ENCODE measurements around the gene CLEC18C. TPM values are rescaled to one million over a fixed set of nuclear protein-coding genes. Genes with fewer than 3 reads are reported as not detected.
"Not testable (repeated sequence)": the region's sequence is repeated elsewhere in the genome, so short reads cannot be mapped to it uniquely, and the experiment has no call there.

CLEC18C gene
- total and polyA plus RNA-seq, 10 of the 15 experiments (the other 5 are each of a cell fraction or from before 2014, with no cell fraction given): 0.05 to 0.11 TPM; not detected in 8

- ATAC-seq; BruUV-seq (replicated peaks); POLR2A ChIA-PET; H4K20me1 ChIP-seq (ENCODE audit: control insufficient read depth, insufficient read depth); H3K27me3 ChIP-seq (replicated peaks in 1 of 2; ENCODE audit: control insufficient read depth in 2 of 2, insufficient read depth in 2 of 2, low read length in 1 of 2); DNase-seq (ENCODE audit: low read depth, low spot score); H3K36me3 ChIP-seq (ENCODE audit: control insufficient read depth in 2 of 2, insufficient read depth in 2 of 2, low read length in 1 of 2); H3K9ac ChIP-seq (ENCODE audit: control insufficient read depth, insufficient read depth, low read length); H2AFZ ChIP-seq (ENCODE audit: control insufficient read depth, low read depth, low read length); SMC1A ChIA-PET (ENCODE audit: uncharacterized antibody, unreplicated experiment); H3K4me1 ChIP-seq (ENCODE audit: control insufficient read depth, insufficient read depth, low read length); H3K27ac ChIP-seq (ENCODE audit: control insufficient read depth, insufficient read depth); in situ Hi-C loops (cut with MboI); CTCF ChIA-PET; RAD21 ChIA-PET (ENCODE audit: unreplicated experiment); H3K4me3 ChIP-seq; H3K79me2 ChIP-seq (ENCODE audit: control insufficient read depth, insufficient read depth, low read length); intact Hi-C loops (cut with micrococcal nuclease; ENCODE audit: unreplicated experiment); FAIRE-seq; H3K9me3 ChIP-seq (replicated peaks; ENCODE audit: control insufficient read depth, insufficient read depth, low read length); H3K4me2 ChIP-seq (ENCODE audit: control insufficient read depth, insufficient read depth): not testable (repeated sequence)
- WGBS (ENCODE audit: insufficient coverage, insufficient replicate concordance, low lambda C conversion rate, missing lambda C conversion rate): 79% methylated on average over 5 of the region's 5 CpGs
Measured at GRCh38 chr16:70127706-70128105, 45.9 kb upstream of the CLEC18C start.

GRCh38 chr16:70128844-70129243 is 44.7 kb upstream of the CLEC18C start:
- POLR2A ChIA-PET; H3K4me2 ChIP-seq (ENCODE audit: control insufficient read depth, insufficient read depth); H3K27ac ChIP-seq (ENCODE audit: control insufficient read depth, insufficient read depth); FAIRE-seq; CTCF ChIA-PET; H3K4me1 ChIP-seq (ENCODE audit: control insufficient read depth, insufficient read depth, low read length); H3K27me3 ChIP-seq (replicated peaks in 1 of 2; ENCODE audit: control insufficient read depth in 2 of 2, insufficient read depth in 2 of 2, low read length in 1 of 2); in situ Hi-C loops (cut with MboI); H3K9ac ChIP-seq (ENCODE audit: control insufficient read depth, insufficient read depth, low read length); ATAC-seq; intact Hi-C loops (cut with micrococcal nuclease; ENCODE audit: unreplicated experiment); H3K79me2 ChIP-seq (ENCODE audit: control insufficient read depth, insufficient read depth, low read length); RAD21 ChIA-PET (ENCODE audit: unreplicated experiment); BruUV-seq (replicated peaks); SMC1A ChIA-PET (ENCODE audit: uncharacterized antibody, unreplicated experiment); H2AFZ ChIP-seq (ENCODE audit: control insufficient read depth, low read depth, low read length); DNase-seq (ENCODE audit: low read depth, low spot score); H4K20me1 ChIP-seq (ENCODE audit: control insufficient read depth, insufficient read depth); H3K36me3 ChIP-seq (ENCODE audit: control insufficient read depth in 2 of 2, insufficient read depth in 2 of 2, low read length in 1 of 2); H3K4me3 ChIP-seq; H3K9me3 ChIP-seq (replicated peaks; ENCODE audit: control insufficient read depth, insufficient read depth, low read length): not testable (repeated sequence)
- WGBS (ENCODE audit: insufficient coverage, insufficient replicate concordance, low lambda C conversion rate, missing lambda C conversion rate): 98% methylated on average over 6 of the region's 10 CpGs

- H2AFZ ChIP-seq (ENCODE audit: control insufficient read depth, low read depth, low read length); H3K4me3 ChIP-seq; CTCF ChIA-PET; BruUV-seq (replicated peaks); SMC1A ChIA-PET (ENCODE audit: uncharacterized antibody, unreplicated experiment); FAIRE-seq; H3K36me3 ChIP-seq (ENCODE audit: control insufficient read depth in 2 of 2, insufficient read depth in 2 of 2, low read length in 1 of 2); H3K27ac ChIP-seq (ENCODE audit: control insufficient read depth, insufficient read depth); RAD21 ChIA-PET (ENCODE audit: unreplicated experiment); DNase-seq (ENCODE audit: low read depth, low spot score); H3K79me2 ChIP-seq (ENCODE audit: control insufficient read depth, insufficient read depth, low read length); POLR2A ChIA-PET; H3K4me1 ChIP-seq (ENCODE audit: control insufficient read depth, insufficient read depth, low read length); H3K4me2 ChIP-seq (ENCODE audit: control insufficient read depth, insufficient read depth); H3K9me3 ChIP-seq (replicated peaks; ENCODE audit: control insufficient read depth, insufficient read depth, low read length); H3K9ac ChIP-seq (ENCODE audit: control insufficient read depth, insufficient read depth, low read length); intact Hi-C loops (cut with micrococcal nuclease; ENCODE audit: unreplicated experiment); H4K20me1 ChIP-seq (ENCODE audit: control insufficient read depth, insufficient read depth); in situ Hi-C loops (cut with MboI); ATAC-seq; H3K27me3 ChIP-seq (replicated peaks in 1 of 2; ENCODE audit: control insufficient read depth in 2 of 2, insufficient read depth in 2 of 2, low read length in 1 of 2): not testable (repeated sequence)
- 100% methylated on average over 2 of the region's 8 CpGs for WGBS (ENCODE audit: insufficient coverage, insufficient replicate concordance, low lambda C conversion rate, missing lambda C conversion rate)
Measured at GRCh38 chr16:70135796-70136195, 37.8 kb upstream of the CLEC18C start.

- H3K4me1 ChIP-seq (ENCODE audit: control insufficient read depth, insufficient read depth, low read length); H3K79me2 ChIP-seq (ENCODE audit: control insufficient read depth, insufficient read depth, low read length); intact Hi-C loops (cut with micrococcal nuclease; ENCODE audit: unreplicated experiment); H3K27me3 ChIP-seq (replicated peaks in 1 of 2; ENCODE audit: control insufficient read depth in 2 of 2, insufficient read depth in 2 of 2, low read length in 1 of 2); BruUV-seq (replicated peaks); H4K20me1 ChIP-seq (ENCODE audit: control insufficient read depth, insufficient read depth); CTCF ChIA-PET; H2AFZ ChIP-seq (ENCODE audit: control insufficient read depth, low read depth, low read length); SMC1A ChIA-PET (ENCODE audit: uncharacterized antibody, unreplicated experiment); H3K4me2 ChIP-seq (ENCODE audit: control insufficient read depth, insufficient read depth); FAIRE-seq; ATAC-seq; H3K4me3 ChIP-seq; DNase-seq (ENCODE audit: low read depth, low spot score); H3K9ac ChIP-seq (ENCODE audit: control insufficient read depth, insufficient read depth, low read length); POLR2A ChIA-PET; H3K27ac ChIP-seq (ENCODE audit: control insufficient read depth, insufficient read depth); in situ Hi-C loops (cut with MboI); H3K36me3 ChIP-seq (ENCODE audit: control insufficient read depth in 2 of 2, insufficient read depth in 2 of 2, low read length in 1 of 2); RAD21 ChIA-PET (ENCODE audit: unreplicated experiment); H3K9me3 ChIP-seq (replicated peaks; ENCODE audit: control insufficient read depth, insufficient read depth, low read length): not testable (repeated sequence)
- 95% methylated on average over 2 of the region's 2 CpGs for WGBS (ENCODE audit: insufficient coverage, insufficient replicate concordance, low lambda C conversion rate, missing lambda C conversion rate)
Measured at GRCh38 chr16:70136595-70136994, 37.0 kb upstream of the CLEC18C start.
